ENCODE measurements around the gene ITPRIP. TPM values are rescaled to one million over a fixed set of nuclear protein-coding genes. Genes with fewer than 3 reads are reported as not detected.
A peak's percentile ranks its signal among the peaks of the same experiment; 100 is the strongest.

ITPRIP gene
- polyA plus RNA-seq, 1 of the 3 experiments (the other 2 are of a cell fraction), result 22.1 TPM

DNA sequence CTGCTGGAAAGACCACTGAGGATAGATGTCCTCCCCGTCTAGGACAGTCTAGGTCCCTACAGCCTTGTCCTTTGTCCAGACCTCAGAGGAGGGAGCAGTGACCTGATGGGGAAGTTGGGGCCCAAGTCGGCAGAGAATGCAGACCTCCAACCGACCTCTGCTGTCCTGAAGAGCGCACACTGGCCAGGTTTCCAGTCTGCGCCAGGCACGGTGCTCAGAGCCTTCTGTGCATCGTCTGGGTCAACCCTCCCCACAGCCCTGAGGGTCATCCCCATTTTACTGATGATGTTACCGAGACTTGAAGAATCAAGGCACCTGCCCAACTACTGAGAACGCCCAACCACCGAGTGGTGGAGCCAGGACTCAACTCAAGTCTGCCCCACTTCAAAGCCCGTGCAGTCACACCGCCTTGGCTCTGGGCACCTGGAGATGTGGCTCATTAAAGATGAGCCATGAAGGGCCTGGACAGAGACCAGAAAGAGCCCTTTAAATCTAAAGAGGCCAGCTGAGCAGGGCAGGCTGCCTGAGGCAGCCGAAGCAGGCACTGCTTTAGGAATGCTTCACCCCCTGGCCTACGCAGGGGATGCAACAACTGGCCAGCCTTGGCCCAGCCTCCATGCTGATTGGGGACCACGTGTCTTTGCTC is 4.4 kb downstream of the ITPRIP start:
- WGBS (ENCODE audit: low lambda C conversion rate), result 84% methylated on average over 12 of the region's 15 CpGs
- Histone ChIP-seq H4K20me1 (ENCODE audit: insufficient read depth) (peaks cover 25% of the 10 kb centered on the region), H3K4me1 (ENCODE audit: control insufficient read depth in 1 of 2, insufficient read depth in 2 of 2, low read depth in 1 of 2, low read length in 1 of 2) (peaks cover 46 to 51% of the 10 kb centered on the region in 2 experiments), H3K9me2 (no peaks in the 10 kb centered on the region), H2AFZ (ENCODE audit: low read depth) (no peak overlapping the region), H3K9ac (no peak overlapping the region), H3K36me3 (replicated peaks in 1 of 2; ENCODE audit: control insufficient read depth in 1 of 2, insufficient read depth in 2 of 2, low read length in 1 of 2) (no peaks in the 10 kb centered on the region), H3K79me2 (ENCODE audit: insufficient read depth) (peaks cover 80% of the 10 kb centered on the region), H3F3A (replicated peaks; ENCODE audit: insufficient read depth) (peaks cover 51% of the 10 kb centered on the region), H3K4me3 (ENCODE audit: low read depth in 2 of 2, low read length in 1 of 2) (no peak overlapping the region), H3K4me2 (0 out of 2 replicates have a peak overlapping the region, but pooled peaks have one; percentile 17), H3K9me3 (no peaks in the 10 kb centered on the region), H3K27me3 (ENCODE audit: insufficient read depth) (no peaks in the 10 kb centered on the region), H3K27ac (ENCODE audit: low read depth in 2 of 2, low read length in 1 of 2) (peak overlapping the region in 1 of 2 experiments; percentile 96; a peak in 1 of 4 replicates)
- ChIA-PET POLR2A (no interaction called here), CTCF (interaction anchor here (1.3 to 7.7 kb wide), 5 partner anchors 11 to 247 kb away, joined by 3 to 65 read pairs (median 6); no protein-coding TSS in a partner anchor)
- DNase-seq, result peak; percentile 5
- TF ChIP-seq NRF1 (IDR thresholded peaks at IDR 0.05; ENCODE audit: low read depth, low read length) (no peak), TEAD4 (IDR thresholded peaks at IDR 0.05; ENCODE audit: borderline replicate concordance, insufficient read depth) (no peak), YY1 (IDR thresholded peaks at IDR 0.05; ENCODE audit: low read depth) (no peak), FOXM1 (IDR thresholded peaks at IDR 0.05; ENCODE audit: low read depth) (no peak), JUND (IDR thresholded peaks at IDR 0.05) (no peak), ELF1 (IDR thresholded peaks at IDR 0.05) (no peak), RCOR1 (IDR thresholded peaks at IDR 0.05; ENCODE audit: low read length) (no peak), MXI1 (IDR thresholded peaks at IDR 0.05; ENCODE audit: low read depth, low read length) (no peak), CHD2 (IDR thresholded peaks at IDR 0.05; ENCODE audit: low read length, partially characterized antibody) (no peak), GATA2 (CRISPR knock-in tag; IDR thresholded peaks at IDR 0.05) (no peak), FOXJ3 (CRISPR knock-in tag; IDR thresholded peaks at IDR 0.05) (no peak), POLR2AphosphoS5 (IDR thresholded peaks at IDR 0.05; ENCODE audit: low read depth, low read length) (no peak), SMC3 (IDR thresholded peaks at IDR 0.05; ENCODE audit: low read depth, low read length) (no peak), TCF12 (IDR thresholded peaks at IDR 0.05) (no peak), NFIC (IDR thresholded peaks at IDR 0.05; ENCODE audit: borderline replicate concordance) (no peak)
- TF ChIP-seq, protein P1, sequence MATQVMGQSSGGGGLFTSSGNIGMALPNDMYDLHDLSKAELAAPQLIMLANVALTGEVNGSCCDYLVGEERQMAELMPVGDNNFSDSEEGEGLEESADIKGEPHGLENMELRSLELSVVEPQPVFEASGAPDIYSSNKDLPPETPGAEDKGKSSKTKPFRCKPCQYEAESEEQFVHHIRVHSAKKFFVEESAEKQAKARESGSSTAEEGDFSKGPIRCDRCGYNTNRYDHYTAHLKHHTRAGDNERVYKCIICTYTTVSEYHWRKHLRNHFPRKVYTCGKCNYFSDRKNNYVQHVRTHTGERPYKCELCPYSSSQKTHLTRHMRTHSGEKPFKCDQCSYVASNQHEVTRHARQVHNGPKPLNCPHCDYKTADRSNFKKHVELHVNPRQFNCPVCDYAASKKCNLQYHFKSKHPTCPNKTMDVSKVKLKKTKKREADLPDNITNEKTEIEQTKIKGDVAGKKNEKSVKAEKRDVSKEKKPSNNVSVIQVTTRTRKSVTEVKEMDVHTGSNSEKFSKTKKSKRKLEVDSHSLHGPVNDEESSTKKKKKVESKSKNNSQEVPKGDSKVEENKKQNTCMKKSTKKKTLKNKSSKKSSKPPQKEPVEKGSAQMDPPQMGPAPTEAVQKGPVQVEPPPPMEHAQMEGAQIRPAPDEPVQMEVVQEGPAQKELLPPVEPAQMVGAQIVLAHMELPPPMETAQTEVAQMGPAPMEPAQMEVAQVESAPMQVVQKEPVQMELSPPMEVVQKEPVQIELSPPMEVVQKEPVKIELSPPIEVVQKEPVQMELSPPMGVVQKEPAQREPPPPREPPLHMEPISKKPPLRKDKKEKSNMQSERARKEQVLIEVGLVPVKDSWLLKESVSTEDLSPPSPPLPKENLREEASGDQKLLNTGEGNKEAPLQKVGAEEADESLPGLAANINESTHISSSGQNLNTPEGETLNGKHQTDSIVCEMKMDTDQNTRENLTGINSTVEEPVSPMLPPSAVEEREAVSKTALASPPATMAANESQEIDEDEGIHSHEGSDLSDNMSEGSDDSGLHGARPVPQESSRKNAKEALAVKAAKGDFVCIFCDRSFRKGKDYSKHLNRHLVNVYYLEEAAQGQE (IDR thresholded peaks at IDR 0.05; ENCODE audit: low read depth, low read length), result no peak
- TF ChIP-seq, protein P2, sequence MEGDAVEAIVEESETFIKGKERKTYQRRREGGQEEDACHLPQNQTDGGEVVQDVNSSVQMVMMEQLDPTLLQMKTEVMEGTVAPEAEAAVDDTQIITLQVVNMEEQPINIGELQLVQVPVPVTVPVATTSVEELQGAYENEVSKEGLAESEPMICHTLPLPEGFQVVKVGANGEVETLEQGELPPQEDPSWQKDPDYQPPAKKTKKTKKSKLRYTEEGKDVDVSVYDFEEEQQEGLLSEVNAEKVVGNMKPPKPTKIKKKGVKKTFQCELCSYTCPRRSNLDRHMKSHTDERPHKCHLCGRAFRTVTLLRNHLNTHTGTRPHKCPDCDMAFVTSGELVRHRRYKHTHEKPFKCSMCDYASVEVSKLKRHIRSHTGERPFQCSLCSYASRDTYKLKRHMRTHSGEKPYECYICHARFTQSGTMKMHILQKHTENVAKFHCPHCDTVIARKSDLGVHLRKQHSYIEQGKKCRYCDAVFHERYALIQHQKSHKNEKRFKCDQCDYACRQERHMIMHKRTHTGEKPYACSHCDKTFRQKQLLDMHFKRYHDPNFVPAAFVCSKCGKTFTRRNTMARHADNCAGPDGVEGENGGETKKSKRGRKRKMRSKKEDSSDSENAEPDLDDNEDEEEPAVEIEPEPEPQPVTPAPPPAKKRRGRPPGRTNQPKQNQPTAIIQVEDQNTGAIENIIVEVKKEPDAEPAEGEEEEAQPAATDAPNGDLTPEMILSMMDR (IDR thresholded peaks at IDR 0.05), result no peak
- TF ChIP-seq, protein P3, sequence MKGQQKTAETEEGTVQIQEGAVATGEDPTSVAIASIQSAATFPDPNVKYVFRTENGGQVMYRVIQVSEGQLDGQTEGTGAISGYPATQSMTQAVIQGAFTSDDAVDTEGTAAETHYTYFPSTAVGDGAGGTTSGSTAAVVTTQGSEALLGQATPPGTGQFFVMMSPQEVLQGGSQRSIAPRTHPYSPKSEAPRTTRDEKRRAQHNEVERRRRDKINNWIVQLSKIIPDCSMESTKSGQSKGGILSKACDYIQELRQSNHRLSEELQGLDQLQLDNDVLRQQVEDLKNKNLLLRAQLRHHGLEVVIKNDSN (IDR thresholded peaks at IDR 0.05; ENCODE audit: borderline replicate concordance, low read depth), result no peak
- TF ChIP-seq, protein P4, sequence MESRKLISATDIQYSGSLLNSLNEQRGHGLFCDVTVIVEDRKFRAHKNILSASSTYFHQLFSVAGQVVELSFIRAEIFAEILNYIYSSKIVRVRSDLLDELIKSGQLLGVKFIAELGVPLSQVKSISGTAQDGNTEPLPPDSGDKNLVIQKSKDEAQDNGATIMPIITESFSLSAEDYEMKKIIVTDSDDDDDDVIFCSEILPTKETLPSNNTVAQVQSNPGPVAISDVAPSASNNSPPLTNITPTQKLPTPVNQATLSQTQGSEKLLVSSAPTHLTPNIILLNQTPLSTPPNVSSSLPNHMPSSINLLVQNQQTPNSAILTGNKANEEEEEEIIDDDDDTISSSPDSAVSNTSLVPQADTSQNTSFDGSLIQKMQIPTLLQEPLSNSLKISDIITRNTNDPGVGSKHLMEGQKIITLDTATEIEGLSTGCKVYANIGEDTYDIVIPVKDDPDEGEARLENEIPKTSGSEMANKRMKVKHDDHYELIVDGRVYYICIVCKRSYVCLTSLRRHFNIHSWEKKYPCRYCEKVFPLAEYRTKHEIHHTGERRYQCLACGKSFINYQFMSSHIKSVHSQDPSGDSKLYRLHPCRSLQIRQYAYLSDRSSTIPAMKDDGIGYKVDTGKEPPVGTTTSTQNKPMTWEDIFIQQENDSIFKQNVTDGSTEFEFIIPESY (IDR thresholded peaks at IDR 0.05; ENCODE audit: borderline replicate concordance, low read depth), result no peak

Data from SK-N-SH (cell line).